Measurements from ENCODE around the gene AGO3.

DNA sequence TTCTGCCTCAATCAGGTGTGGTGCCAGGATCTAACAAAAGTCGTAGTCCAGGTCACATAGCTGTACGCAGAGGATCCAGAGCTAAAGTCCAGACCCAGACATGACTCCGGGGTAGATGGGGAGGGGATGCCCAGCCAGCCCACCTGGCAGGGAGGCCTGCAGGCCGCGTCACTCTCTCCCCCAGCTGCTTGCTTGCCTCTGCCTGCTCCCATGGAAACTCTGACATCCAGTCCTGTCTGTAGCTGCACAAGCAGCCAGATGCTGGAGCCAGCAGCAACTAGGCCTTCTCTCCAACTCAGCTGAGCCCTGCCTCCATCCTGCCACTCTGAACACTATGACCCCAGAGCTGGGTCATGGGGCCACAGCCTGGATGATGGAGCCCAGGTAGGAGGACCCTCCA, 186.0 kb downstream of the AGO3 start:
- TF ChIP-seq CTCF (conservative IDR thresholded peaks at IDR 0.05) (no peak), EZH2 (IDR thresholded peaks at IDR 0.05; ENCODE audit: low read depth) (no peak)
